RKO (cell line): ENCODE data around the gene MLPH.

Source experiments
- DNase-seq: peaks from one replicate; pipeline ENCODE4 v3.0.0-alpha.2; 2016; ENCODE audit warnings: low spot score

The MLPH gene

DNA sequence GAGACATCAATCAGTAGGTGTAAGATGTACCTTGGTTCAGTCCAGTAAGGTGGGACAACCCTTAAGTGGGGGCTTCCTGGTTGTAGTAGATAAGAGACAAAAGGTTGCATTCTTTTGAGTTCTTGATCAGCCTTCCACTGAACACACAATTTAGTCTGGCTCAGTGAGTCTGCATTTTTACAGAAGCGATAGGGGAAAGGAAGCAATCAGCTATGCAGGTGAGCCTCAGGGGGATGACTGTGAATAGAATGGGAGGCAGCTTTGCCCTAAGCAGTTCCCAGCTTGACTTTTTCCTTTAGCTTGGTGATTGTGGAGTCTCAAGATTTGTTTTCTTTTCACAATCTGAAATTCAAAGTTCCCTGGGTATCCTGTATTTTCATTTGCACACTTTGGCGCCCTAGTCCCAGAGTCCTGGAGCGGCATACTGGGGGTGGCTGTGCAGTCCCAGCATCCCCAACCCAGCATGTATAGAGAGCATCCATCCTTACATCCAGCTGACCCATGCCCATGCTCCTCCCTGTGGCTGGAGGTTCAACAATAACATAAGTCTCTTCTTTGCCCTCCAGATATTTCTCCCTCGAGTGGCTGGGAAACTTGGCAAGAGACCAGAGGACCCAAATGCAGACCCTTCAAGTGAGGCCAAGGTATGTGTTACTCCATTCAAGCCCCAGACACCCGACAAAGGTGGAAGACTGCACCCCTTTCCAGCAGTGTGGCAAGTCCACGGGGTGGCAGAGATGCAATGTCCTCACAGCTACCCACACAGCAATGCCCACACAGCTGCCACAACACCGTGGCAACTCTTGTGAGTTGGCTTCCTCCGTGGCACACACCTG, 59.2 kb downstream of the MLPH start:
- no peak for DNase-seq

DNA sequence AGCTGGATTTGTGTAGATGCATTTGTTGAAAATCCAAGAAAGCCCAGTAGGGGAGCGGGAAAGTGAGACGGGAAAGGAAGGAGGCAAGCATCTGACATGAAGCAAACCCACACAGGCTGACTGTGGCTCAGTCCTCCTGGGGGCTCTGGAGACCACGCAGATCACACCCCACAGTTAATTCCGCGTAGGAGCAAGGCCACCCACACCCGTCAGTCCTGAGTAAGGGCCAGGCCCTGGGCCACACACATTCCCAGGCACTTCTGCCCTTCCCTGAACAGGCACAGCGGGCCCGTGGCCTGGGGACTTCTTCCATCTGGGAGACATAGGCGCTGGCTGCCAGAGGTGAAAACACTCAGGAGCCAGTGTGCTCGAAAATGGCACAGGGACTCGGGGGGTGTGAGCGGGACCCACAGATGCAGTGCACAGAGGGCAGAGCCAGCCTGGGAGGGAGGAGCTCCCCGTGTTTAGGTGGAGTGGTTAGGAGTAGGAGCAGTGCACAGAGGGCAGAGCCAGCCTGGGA, 59.9 kb downstream of the MLPH start:
- DNase-seq, result no peak

DNA sequence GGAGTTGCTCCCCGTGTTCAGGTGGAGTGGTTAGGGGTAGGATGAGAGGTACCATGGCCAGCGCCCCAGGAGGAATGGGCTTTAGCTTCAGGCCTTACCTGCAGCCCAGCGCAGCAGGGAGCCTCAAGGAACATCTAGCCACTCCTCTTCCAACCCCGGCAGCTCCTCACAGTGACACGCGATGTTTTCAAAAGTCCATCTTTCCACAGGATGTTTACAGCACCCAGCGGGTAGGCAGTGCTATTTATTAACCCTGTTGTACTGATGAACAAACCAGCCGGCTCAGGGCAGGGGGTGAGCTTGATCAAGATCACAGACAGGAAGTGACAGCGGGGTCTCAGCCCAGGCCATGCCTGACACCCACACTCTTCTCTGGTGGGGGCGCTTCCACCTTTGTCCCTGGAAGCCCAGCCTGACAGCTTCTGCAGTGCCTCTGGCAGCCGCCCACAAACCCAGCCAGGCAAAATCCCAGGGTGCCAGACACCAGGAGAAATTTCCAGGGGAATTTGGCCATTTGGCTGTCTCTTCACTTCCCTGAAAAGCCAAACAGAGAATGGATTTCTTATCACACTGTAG, 60.9 kb downstream of the MLPH start:
- no peak for DNase-seq

DNA sequence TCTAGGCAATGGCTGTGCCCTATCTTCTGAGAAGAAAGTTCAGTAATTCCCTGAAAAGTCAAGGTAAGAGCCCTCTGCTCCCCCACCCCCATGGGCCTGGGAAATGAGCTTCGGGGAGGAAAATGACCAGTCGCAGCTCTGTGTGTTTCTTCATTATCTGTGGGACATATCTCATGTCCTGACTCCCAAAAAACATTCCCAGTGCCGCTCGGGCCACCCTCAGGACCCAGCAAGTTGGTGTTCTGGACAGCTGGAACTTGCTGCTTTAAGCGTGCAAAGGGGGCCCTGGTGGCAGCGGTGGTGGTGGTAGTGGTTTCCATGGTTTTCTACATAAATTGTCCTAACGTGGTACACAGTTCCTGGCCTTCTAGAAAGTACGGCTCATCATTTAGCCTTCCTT, 62.2 kb downstream of the MLPH start:
- no peak for DNase-seq

DNA sequence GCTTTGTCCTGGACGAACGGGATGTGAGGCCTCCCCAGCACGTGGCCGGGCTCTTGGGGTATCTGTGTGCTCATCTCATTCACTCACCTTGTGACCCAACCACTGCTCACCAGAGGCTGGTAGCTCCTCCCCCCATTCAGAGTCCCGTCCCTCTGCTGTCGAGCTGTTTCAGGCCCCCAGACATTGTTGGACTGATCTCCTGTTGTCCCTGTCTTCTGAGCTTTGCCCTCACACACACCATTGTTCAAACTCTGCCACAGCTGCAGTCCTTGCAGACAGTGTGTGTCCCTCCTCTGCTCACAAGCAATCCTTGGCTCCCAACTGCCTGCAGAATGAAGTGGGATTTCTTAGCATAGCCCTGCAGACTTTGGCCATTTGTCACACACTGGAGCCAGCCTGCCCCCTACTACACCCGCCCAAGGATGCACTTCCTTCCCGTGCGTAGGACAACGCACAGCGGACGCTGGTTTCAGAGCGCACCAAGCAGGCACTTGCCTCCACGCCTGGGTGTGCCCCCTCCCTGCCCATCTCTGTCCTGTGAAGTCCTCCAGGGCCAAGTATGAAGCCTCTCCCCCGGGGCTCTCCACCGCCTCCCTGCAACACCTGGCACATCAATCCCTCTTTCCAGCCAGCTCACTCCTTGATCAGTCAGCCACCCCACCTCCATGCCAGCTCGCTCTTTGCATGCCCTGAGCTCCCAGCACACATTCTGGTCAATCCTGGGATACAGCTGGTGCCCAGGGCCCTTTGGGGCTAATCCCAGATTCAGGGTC, 62.8 kb downstream of the MLPH start:
- DNase-seq, result no peak

DNA sequence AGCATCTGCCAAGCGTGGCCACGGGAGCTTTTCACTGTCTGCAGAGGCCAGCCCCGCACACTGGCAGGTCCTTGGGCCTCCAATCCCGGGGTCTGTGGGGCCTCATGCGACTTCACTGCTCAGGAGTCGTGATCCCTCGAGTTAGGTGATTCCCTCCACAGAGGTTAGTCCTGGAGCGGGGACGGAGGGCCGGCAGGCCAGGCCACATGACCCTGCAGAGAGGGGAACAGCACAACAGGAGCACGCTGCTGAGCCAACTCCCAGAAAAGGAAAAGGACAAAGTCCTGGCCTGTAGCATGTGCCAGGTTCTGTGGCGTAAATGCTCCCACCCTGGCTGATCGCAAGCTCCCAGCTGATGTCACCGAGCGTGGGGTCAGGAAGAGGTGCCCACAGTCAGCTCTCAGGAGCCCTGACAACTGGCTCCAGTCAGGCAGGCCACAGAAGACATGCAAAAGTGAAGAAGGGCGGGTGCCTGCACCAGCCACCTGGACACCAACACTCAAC, 64.1 kb downstream of the MLPH start:
- no peak for DNase-seq

DNA sequence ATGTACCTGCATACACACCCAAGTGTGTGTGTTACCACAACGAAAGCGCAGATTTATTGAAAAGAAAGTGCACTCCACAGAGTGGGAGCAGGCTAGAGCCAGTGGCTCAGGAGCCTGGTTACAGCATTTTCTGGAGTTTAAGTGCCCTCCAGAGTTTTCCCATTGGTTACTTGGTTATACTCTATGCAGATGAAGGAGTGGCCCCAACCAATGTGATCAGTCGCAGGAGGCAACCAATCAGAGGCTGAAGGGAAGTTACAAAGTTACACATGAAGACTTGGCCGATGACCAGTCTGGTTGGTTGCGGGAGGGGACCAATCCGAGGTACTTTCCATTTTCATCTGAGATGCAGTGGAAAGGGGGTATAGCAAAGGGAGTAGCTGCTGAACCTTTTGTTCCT, 65.9 kb downstream of the MLPH start:
- DNase-seq, result peak; percentile 14

DNA sequence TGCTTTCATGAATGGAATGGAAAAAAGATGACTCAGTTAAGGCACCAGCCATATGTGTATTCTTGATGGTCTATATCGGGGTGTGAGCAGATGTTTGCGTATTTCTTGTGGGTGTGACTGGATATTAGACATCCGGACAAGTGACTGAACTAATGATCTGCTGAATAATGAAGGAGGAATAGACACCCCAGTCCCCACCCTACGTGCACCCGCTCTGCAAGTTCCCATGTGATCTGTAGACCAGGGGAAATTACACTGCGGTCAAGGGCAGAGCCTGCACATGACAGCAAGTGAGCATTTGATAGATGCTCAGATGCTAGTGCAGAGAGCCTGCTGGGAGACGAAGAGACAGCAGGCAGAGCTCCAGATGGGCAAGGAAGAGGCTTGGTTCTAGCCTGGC, 66.9 kb downstream of the MLPH start:
- no peak for DNase-seq

DNA sequence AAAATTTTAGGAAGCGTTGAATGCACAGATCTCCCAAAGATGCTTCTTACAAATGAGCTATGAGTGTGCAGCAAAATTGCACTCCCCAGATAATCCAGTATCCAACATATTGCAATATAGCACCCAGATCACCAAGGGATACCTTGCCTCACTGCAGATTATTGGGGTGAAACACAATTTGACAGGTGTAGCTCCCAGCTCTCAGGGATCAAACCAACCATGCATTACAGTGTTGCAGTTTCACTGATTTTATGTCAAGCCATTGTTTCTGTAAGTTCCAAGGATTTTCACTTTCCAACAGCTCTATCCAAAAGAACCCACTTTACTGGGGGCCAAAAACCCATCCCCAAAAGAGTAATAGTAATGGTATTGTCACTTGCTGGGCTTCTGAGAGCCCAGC, 68.5 kb downstream of the MLPH start:
- DNase-seq, result no peak

DNA sequence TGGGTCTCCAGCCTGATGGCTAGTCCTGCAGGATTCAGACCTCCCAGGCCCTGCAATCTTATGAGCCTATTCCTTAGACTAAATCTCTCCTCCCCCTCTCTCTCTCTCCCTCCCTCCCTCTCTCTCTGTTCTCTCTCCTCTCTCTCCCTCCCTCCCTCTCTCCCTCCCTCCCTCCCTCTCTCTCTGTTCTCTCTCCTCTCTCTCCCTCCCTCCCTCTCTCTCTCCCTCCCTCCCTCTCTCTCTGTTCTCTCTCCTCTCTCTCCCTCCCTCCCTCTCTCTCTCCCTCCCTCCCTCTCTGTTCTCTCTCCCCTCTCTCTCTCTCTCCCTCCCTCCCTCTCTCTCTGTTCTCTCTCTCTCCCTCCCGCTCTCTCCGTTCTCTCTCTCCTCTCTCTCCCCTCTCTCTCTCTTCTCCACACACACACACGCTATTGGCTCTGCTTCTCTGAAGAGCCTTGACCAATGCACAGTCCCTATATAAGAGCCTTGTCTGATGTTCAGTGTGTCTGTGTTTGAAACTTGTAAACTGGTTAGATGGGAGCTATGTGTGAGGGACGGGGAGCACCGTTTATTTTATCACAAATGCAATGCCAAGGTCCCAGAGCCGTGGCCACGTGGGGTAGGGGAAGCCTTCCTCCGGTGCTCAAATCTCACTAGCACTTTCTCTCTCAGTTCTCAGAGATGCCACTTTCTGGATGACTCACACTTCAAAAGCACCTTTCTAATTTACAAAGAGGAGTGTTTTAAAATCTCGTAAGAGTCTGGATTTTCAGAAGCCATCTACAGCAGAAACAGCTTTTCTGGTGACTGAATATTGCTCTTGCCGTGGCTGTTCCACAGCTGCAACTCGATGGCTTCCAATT, 70.0 kb downstream of the MLPH start:
- no peak for DNase-seq

DNA sequence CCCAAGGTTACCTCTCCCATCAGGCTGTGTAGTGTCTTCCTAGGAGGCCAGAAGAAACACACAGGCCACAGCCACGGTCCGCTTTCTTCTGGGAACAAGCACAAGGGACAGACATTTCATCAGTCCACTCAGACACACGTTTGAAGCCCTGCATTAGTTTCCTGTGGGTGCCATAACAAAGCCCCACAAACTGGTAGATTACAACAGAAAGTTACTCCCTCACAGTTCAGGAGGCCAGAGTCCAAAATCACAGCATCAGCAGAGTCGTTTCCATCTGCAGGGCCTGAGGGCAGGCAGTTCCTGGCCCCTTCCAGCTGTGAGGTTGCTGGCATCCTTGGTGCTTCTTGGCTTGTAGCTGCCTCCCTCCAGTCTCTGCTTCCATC, 70.6 kb downstream of the MLPH start:
- no peak for DNase-seq

DNA sequence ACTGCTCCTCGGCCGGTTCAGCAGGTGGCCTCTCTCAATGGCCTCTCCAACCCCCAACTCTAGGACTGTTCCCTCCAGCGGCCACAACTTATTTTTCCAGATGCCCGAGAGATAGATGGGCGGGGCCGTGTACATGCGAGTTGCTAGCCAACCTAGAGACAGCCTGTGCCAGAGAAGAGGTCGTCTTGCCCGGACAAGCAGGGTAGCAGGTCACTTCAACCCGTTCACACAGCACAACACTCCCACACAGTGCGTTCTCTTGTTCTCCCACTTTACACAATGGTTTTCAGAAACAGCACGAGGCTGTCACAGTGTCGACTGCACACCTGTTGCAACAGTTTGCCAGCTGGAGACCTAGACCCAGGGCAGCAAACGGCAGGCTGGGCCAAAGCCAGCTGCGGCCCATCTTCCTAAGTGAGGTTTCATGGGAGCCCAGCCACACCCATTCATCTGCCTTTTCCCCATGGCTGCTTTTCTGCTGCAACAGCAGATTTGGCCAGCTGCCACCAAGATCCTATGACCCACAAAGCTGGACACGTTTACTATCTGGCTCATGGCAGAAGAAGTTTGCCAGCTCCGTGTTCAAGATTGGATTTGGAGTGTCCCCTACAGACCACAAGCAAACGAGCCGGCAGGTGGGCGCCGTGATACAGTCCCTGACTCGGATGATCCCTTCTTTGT, 72.0 kb downstream of the MLPH start:
- DNase-seq, result no peak

DNA sequence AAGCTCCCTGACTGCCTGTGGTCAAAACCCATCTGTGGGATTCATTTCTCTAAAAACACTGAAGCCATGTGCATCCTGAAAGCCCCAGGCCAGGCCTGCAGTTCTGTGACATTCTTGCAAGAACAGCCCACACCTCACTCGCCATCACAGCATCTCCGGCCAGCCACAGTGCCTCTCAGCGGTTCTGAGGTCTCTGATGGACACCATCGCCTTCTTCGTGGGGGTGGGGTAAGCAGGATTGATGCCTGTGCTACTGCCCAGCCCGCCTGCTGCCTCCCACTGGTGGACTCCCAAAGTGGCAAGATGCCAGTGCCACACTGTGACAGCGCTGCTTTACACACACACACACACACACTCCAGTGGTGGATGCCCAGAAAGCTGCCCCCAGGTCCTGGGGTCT, 74.2 kb downstream of the MLPH start:
- no peak for DNase-seq

DNA sequence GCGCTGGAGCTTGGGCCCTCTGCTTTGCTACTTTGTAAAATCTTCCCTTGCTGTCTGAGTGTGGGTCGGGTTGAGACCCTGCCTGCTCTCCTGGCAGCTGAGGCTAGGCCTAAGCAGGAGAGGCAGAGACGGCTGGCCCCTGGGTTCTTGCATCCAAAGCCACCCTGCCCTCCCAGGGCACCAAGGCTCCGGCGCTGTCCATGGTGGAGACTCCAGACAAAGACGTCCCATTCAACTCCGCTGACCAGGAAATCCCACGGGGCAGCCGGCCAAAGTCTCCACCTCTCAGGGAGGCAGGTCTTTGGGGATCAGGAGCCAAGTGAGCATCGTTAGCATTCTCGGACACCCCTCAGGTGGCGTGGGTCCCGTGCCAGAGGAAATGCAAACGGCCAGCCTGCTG, 76.8 kb downstream of the MLPH start:
- DNase-seq, result no peak

DNA sequence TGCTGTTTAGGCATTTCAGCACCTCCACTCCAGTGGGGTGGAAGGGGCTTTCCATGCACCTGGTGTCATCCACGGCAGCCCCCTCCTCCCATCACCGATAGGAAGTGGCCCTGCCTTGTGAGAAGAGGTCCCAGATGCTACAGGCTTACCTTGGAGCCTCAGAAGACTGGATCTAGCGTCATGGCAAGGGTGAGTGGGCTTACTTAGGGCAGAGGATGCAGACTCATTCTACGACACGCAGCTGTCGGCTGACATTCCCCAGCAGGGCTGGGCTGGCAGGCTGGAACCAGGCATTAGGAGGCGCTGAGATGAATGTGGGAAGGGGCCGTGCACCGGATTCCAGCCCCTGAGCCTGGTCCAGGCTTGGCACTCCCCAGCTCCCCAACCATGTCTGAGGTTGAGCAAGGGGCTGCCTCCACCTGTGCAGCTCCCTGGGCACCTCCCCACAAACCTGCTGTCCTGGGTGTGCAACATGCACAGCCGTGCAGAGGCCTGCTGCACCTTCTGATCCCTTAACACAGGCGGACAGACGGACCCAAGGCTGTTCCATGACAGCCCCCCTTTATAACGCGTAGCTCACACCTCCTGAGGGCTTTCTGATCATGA, 77.6 kb downstream of the MLPH start:
- DNase-seq, result no peak

DNA sequence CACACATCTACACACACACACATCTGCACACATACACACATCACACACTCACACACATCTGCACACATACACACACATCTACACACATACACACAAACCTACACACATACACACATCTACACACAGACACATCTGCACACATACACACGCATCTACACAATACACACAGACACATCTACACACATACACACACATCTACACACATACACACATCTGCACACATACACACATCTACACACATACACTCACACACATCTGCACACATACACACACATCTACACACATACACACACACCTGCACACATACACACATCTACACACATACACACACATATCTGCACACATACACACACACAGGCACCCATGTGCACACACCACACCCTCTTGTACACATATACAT, 78.9 kb downstream of the MLPH start:
- no peak for DNase-seq

DNA sequence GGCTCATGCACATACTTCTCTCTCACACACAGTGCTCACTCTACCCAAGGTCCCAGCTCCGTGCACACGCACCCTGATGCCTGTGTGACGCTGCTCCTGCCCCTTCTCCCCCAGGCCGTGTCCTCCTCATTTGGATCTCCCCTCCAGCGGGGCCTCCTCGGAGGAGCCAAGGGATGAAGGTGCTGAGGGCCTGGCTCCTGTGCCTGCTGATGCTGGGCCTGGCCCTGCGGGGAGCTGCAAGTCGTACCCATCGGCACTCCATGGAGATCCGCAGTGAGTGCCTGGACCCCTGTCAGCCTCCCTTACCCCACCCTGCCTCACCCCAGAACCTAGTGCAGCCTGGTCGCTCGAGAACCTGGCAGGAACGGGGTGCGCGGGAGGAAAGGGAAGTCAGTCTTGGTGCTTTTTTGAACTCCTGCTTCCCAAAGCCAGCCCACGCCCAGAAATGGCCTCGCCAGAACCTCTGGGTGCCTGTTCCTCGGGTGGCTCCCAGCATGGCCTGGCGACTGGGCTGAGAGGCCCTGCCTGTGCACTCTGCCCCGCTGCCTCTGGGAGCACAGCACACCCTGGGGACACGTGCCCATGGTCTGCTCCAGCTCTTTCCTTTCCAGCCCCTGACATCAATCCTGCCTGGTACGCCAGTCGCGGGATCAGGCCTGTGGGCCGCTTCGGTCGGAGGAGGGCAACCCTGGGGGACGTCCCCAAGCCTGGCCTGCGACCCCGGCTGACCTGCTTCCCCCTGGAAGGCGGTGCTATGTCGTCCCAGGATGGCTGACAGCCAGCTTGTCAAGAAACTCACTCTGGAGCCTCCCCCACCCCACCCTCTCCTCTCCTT, 79.6 kb downstream of the MLPH start, which contains the start of gene PRLH:
PRLH (plus strand) TSS at position 174 of the 835 bp plus-strand sequence; CDS start at position 174, 0 bp downstream.
- no peak for DNase-seq

DNA sequence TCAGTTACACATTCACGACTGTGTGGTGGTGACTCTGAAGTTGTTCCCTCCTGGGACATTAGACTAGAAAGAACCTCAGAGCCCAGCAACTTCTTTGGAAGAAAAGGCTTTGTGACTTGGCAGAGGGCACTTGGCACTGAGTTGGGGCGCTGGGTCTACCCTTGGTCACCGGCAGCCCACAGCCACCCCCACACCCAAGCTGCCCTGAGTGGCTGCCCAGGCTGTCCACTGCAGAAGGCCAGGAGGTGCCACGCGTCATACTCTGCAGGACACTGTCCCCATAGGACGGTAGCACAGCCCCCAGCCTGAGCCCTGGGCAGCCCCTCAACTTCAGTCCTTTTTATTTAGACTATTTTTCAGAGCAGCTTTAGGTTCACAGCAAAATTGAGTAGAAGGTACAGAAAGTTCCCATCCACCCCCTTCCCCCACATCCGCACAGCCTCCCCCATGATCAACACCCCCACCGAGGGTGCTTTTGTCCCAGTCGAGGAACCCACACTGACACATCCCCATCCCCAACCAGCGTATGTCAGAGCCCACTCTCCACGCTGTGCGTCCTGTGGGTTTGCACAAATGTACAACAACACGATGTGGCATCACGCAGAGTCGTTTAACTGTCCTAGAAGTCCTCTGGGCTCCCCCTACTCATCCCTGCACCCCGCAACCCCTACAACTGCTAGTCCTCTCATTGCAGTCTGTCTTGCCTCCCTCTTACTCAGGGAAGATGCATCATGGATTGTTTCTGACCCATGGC, 80.4 kb downstream of the MLPH start:
- DNase-seq, result no peak

DNA sequence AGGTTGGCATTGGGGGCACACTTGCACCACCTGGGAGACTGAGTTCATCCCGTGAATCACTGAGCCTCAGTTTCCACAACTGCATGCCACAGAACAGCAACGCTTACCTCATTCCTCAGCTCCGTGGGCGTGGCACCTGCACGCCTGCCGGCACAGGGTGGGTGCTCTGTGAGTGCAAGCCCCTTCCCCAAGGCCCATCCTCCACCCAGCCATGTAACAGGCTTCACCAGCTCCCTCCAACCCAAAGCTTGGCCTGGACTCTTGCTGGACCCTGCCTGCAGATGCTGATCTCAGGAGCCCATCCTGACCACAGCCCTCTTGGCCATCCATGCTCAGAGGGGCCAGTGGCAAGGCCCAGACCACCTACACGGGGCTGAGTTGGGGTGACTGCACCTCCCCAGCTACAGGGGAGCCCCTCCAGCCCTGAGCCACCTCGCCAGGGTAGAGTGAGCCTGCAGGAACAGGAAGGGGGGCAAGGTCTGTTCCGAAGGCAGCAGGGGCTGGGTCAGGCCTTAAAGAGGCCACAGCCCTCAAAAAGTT, 81.1 kb downstream of the MLPH start:
- DNase-seq, result no peak
